ENCODE measurements around the gene GAL. TPM values are rescaled to one million over a fixed set of nuclear protein-coding genes. Genes with fewer than 3 reads are reported as not detected.

Gene GAL
- total and polyA plus RNA-seq, 2 of the 8 experiments (the other 6 are each of a cell fraction or from before 2014, with no cell fraction given), result 81.8 to 233 TPM

DNA sequence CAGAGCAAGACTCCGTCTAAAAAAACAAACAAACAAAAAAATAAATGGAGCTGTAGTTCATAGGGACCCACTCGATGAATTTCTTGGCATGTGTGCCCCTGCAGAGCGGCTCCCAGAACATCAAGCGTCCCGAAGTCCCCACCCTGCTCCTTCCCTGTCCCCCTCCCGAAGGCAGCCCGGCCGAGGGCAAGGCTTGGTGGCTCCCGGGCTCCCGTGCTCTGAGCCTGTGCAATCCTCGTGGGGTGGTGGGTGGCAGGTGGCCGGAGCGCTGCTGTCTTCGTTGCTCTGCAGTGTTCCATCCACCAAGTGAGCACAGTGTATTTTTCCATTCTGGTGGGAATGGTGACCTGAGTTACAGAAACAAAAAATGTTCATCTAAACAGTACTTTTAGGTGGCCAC, 33.5 kb upstream of the GAL start:
- Histone ChIP-seq H4K20me1 (replicated peaks in 1 of 2; ENCODE audit: control insufficient read depth in 1 of 2, insufficient read depth in 2 of 2, low read length in 2 of 2) (no peaks in the 10 kb centered on the region), H3K14ac (ENCODE audit: insufficient read length) (no peak overlapping the region), H3K36me3 (ENCODE audit: control insufficient read depth in 2 of 4, insufficient read depth in 4 of 4, low read length in 3 of 4) (no peaks in the 10 kb centered on the region), H2BK120ac (replicated peaks; ENCODE audit: low read depth, low read length) (no peak overlapping the region), H2AFZ (ENCODE audit: low read length) (no peak overlapping the region), H3K56ac (replicated peaks; ENCODE audit: insufficient read length, low read depth, low read length) (no peak overlapping the region), H3K27ac (ENCODE audit: low read depth, low read length) (no peak overlapping the region), H3K23me2 (ENCODE audit: low read depth, low read length) (no peaks in the 10 kb centered on the region), H4K8ac (ENCODE audit: extremely low read depth, insufficient read depth, low read length) (no peak overlapping the region), H3K23ac (ENCODE audit: insufficient read length) (no peak overlapping the region), H4K91ac (replicated peaks; ENCODE audit: insufficient read length, low read length) (no peak overlapping the region), H2BK15ac (ENCODE audit: low read length) (no peak overlapping the region), H3K4me1 (replicated peaks in 1 of 4; ENCODE audit: control insufficient read depth in 3 of 4, insufficient read depth in 4 of 4, low read length in 3 of 4) (peaks cover 0 to 12% (median 1%) of the 10 kb centered on the region in 4 experiments; a peak in 1 of 7 replicates), H3K9ac (replicated peaks in 1 of 4; ENCODE audit: extremely low read depth in 1 of 4, low read depth in 3 of 4, low read length in 3 of 4) (no peak overlapping the region), H2BK12ac (ENCODE audit: low read depth, low read length) (no peak overlapping the region), H3K27me3 (replicated peaks in 1 of 4; ENCODE audit: control insufficient read depth in 3 of 4, extremely low read depth in 1 of 4, insufficient read depth in 3 of 4, low read length in 3 of 4) (no peaks in the 10 kb centered on the region), H3K18ac (ENCODE audit: extremely low read depth, low read length) (no peak overlapping the region), H2BK20ac (ENCODE audit: low read length) (no peak overlapping the region), H3K4me3 (ENCODE audit: extremely low read depth in 1 of 4, insufficient read depth in 2 of 4, low read depth in 3 of 4, low read length in 4 of 4) (no peak overlapping the region), H3K79me1 (ENCODE audit: low read depth, low read length) (no peaks in the 10 kb centered on the region), H2BK5ac (ENCODE audit: low read depth, low read length) (peak overlapping the region; percentile 44; the same call in 1 of the 2 replicates), H2AK5ac (ENCODE audit: low read depth, low read length) (no peak overlapping the region), H3K4ac (replicated peaks; ENCODE audit: insufficient read length, low read depth, low read length) (no peak overlapping the region), H3K79me2 (ENCODE audit: control insufficient read depth in 1 of 2, insufficient read depth in 2 of 2, low read length in 2 of 2) (no peaks in the 10 kb centered on the region), H3K4me2 (ENCODE audit: insufficient read depth in 1 of 2, low read depth in 2 of 2, low read length in 2 of 2) (no peak overlapping the region), H4K5ac (ENCODE audit: insufficient read length, low read depth, low read length) (no peak overlapping the region), H3K9me3 (ENCODE audit: insufficient read depth in 2 of 2, low read depth in 1 of 2, low read length in 1 of 2) (peaks cover 0 to 11% of the 10 kb centered on the region in 2 experiments; a peak in 3 of 4 replicates)
- 97% methylated on average over 12 of the region's 14 CpGs; no CpG with 5 or more reads in 1 of the 2 experiments for WGBS, 2 experiments (ENCODE audit: extremely low coverage in 1 of 2, insufficient coverage in 1 of 2, insufficient read length in 1 of 2, insufficient replicate concordance in 2 of 2, low coverage in 1 of 2, low lambda C conversion rate in 2 of 2, missing lambda C conversion rate in 1 of 2)
- no peak for FAIRE-seq
- no peak for DNase-seq (ENCODE audit: low read depth in 1 of 2, low spot score in 2 of 2)
- ChIA-PET CTCF (ENCODE audit: partially characterized antibody) (interaction anchor here (0.6 to 1.6 kb wide), 5 partner anchors 14 to 218 kb away, joined by 3 to 4 read pairs (median 3); no protein-coding TSS in a partner anchor), POLR2A (ENCODE audit: partially characterized antibody) (no interaction called here)
- no peak for TF ChIP-seq MAFK (IDR thresholded peaks at IDR 0.05; ENCODE audit: low read depth, low read length)
- TF ChIP-seq JUND (IDR thresholded peaks at IDR 0.05; ENCODE audit: low read length), result no peak
- TF ChIP-seq SP1 (IDR thresholded peaks at IDR 0.05; ENCODE audit: low read depth, low read length), result no peak
- TF ChIP-seq RFX5 (IDR thresholded peaks at IDR 0.05; ENCODE audit: borderline replicate concordance, low read depth, low read length), result no peak
- no peak for TF ChIP-seq SRF (IDR thresholded peaks at IDR 0.05; ENCODE audit: low read depth, low read length)
- TF ChIP-seq GTF2F1 (IDR thresholded peaks at IDR 0.05; ENCODE audit: borderline replicate concordance, low read depth, low read length), result no peak
- no peak for TF ChIP-seq GABPA (IDR thresholded peaks at IDR 0.05; ENCODE audit: borderline replicate concordance, insufficient read depth, low read length)
- TF ChIP-seq ATF3 (IDR thresholded peaks at IDR 0.05; ENCODE audit: insufficient read depth, low read depth, low read length), result no peak
- TF ChIP-seq, protein P1, sequence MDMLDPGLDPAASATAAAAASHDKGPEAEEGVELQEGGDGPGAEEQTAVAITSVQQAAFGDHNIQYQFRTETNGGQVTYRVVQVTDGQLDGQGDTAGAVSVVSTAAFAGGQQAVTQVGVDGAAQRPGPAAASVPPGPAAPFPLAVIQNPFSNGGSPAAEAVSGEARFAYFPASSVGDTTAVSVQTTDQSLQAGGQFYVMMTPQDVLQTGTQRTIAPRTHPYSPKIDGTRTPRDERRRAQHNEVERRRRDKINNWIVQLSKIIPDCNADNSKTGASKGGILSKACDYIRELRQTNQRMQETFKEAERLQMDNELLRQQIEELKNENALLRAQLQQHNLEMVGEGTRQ (IDR thresholded peaks at IDR 0.05; ENCODE audit: low read length), result no peak
- TF ChIP-seq YY1 (IDR thresholded peaks at IDR 0.05; ENCODE audit: low read depth, low read length), result no peak
- no peak for TF ChIP-seq CREB1 (IDR thresholded peaks at IDR 0.05)
- no peak for TF ChIP-seq KDM1A (IDR thresholded peaks at IDR 0.05; ENCODE audit: borderline replicate concordance, low read length)
